ENCODE data around the gene NELL1. TPM values are rescaled to one million over a fixed set of nuclear protein-coding genes. Genes with fewer than 3 reads are reported as not detected.

Gene NELL1
- total RNA-seq, 6 experiments from 2014 or later: not detected

DNA sequence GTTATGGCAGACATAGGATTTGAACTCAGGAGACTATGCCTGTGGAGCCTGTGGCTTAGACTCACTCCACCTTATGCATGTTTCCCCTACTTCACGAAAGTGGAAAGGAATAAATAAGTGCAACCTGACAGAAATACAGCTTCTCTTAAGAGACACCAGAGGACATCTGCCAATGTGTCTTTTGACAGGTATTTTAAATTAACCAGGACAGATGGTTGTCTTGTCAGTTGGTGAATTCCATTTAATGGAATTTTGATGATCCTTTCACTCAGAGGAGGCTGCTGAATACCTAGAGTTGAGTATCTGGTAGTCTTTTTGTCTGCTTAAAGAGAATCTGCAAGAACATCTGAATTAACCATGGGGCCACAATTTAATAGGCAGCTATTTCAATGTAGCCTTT, 46.1 kb downstream of the NELL1 start:
- Histone ChIP-seq H3K27ac (no peak overlapping the region), H3K9me3 (no peaks in the 10 kb centered on the region), H3K4me1 (no peaks in the 10 kb centered on the region), H3K4me3 (no peak overlapping the region), H3K27me3 (no peaks in the 10 kb centered on the region), H3K36me3 (no peaks in the 10 kb centered on the region)
- ATAC-seq (no peak), DNase-seq (no peak)
- WGBS (ENCODE audit: insufficient coverage, low coverage, low lambda C conversion rate, missing lambda C conversion rate): 16% methylated on average over 1 of the region's 1 CpG
- intact Hi-C loops (cut with DNase I): no loop called here
- no peak for TF ChIP-seq POLR2A (IDR thresholded peaks at IDR 0.05)
- no peak for TF ChIP-seq CTCF (IDR thresholded peaks at IDR 0.05)

DNA sequence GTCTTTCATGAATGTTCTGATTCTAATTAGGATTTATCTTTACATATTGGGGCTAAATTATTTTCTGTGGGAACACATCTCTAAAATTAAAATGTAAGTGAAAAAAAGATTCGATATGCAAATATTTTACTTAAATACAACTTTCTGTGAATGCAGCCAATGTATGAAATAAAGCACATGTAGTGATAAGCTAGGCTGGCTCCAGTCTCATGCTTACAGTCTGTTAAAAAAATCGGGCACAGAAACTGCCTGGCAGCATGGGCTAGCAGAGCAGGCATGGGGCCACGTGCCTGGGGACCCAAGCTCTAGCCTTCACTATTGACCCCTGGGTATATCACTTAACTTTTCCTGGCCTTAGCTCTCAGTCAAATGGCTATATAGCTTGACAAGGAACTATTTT, 46.5 kb downstream of the NELL1 start:
- Histone ChIP-seq H3K4me1 (no peaks in the 10 kb centered on the region), H3K9me3 (no peaks in the 10 kb centered on the region), H3K4me3 (no peak overlapping the region), H3K27ac (no peak overlapping the region), H3K27me3 (no peaks in the 10 kb centered on the region), H3K36me3 (no peaks in the 10 kb centered on the region)
- TF ChIP-seq CTCF (IDR thresholded peaks at IDR 0.05) (no peak), POLR2A (IDR thresholded peaks at IDR 0.05) (no peak)
- DNase-seq (no peak), ATAC-seq (no peak)
- WGBS (ENCODE audit: insufficient coverage, low coverage, low lambda C conversion rate, missing lambda C conversion rate): 45% methylated on average over 3 of the region's 3 CpGs
- intact Hi-C loops (cut with DNase I): no loop called here

DNA sequence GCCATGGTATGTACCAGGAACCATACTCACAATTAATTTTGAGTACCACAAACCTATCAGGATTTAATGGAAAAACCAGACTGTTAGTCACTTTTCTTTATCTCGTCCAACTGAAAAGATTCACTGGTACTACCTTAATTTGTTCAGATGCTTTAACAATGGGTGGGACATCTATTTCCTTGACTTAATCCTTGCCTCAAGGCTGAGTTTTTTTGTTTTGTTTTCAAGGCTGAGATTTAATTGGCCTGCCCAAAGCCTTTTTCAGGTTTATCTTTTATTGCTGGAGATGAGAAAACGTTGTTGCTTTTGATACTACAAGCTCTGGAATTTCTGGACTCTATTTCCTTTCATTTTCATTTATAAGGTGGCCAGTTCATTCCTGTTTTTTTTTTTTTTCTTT, 50.4 kb downstream of the NELL1 start:
- intact Hi-C loops (cut with DNase I): no loop called here
- WGBS (ENCODE audit: insufficient coverage, low coverage, low lambda C conversion rate, missing lambda C conversion rate): 24% methylated on average over 2 of the region's 2 CpGs
- no peaks in the 10 kb centered on the region for H3K4me1 ChIP-seq
- no peaks in the 10 kb centered on the region for H3K9me3 ChIP-seq
- no peak for TF ChIP-seq POLR2A (IDR thresholded peaks at IDR 0.05)
- no peak for TF ChIP-seq CTCF (IDR thresholded peaks at IDR 0.05)
- no peaks in the 10 kb centered on the region for H3K27me3 ChIP-seq
- no peak overlapping the region for H3K27ac ChIP-seq
- no peak overlapping the region for H3K4me3 ChIP-seq
- DNase-seq (no peak), ATAC-seq (no peak)
- H3K36me3 ChIP-seq: no peaks in the 10 kb centered on the region

- no peak for ATAC-seq
- no peak overlapping the region for H3K27ac ChIP-seq
- no peaks in the 10 kb centered on the region for H3K9me3 ChIP-seq
- no peaks in the 10 kb centered on the region for H3K36me3 ChIP-seq
- H3K4me1 ChIP-seq: no peaks in the 10 kb centered on the region
- no peak overlapping the region for H3K4me3 ChIP-seq
- no peaks in the 10 kb centered on the region for H3K27me3 ChIP-seq
- WGBS (ENCODE audit: insufficient coverage, low coverage, low lambda C conversion rate, missing lambda C conversion rate): 13% methylated on average over 1 of the region's 1 CpG
- DNase-seq: no peak
- TF ChIP-seq CTCF (IDR thresholded peaks at IDR 0.05) (no peak), POLR2A (IDR thresholded peaks at IDR 0.05) (no peak)
- intact Hi-C loops (cut with DNase I): no loop called here
Measured at GRCh38 chr11:20723366-20723765, 54.0 kb downstream of the NELL1 start.

DNA sequence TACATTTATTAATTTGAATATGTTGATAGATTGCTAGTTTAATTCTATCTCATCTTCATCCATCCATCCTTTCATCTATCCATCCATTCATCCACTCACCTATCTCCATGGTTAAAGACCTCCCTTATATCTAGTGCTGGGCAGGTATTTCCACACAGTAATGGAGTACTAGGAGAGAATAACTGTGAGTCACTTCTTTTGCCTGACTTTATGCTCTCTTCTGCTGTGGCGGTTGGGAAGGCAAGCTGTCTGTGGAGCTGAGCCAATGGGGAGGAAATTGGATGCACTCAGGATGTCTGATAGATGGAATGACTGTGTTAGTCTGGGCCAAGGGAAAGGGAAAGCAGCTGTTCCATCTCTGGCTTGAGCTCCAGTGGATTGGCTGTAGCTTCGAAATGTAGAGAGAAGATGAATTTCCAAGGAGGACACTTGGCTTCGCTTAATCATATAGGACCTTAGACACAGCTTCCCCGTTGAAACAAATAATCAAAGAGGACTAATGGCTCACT, 60.3 kb downstream of the NELL1 start:
- no peak for ATAC-seq
- H3K9me3 ChIP-seq: no peaks in the 10 kb centered on the region
- 50% methylated on average over 4 of the region's 4 CpGs for WGBS (ENCODE audit: insufficient coverage, low coverage, low lambda C conversion rate, missing lambda C conversion rate)
- H3K36me3 ChIP-seq: no peaks in the 10 kb centered on the region
- intact Hi-C loops (cut with DNase I): no loop called here
- no peaks in the 10 kb centered on the region for H3K4me1 ChIP-seq
- no peak for DNase-seq
- no peak overlapping the region for H3K4me3 ChIP-seq
- no peaks in the 10 kb centered on the region for H3K27me3 ChIP-seq
- TF ChIP-seq CTCF (IDR thresholded peaks at IDR 0.05): no peak
- TF ChIP-seq POLR2A (IDR thresholded peaks at IDR 0.05): no peak
- no peak overlapping the region for H3K27ac ChIP-seq
